ENCODE results near the gene NXN.
"Not testable (repeated sequence)": the region's sequence is repeated elsewhere in the genome, so short reads cannot be mapped to it uniquely, and the experiment has no call there.

- not testable (repeated sequence) for TF ChIP-seq POLR2A (IDR thresholded peaks at IDR 0.05; ENCODE audit: low read depth, low read length); POLR2AphosphoS5 (IDR thresholded peaks at IDR 0.05; ENCODE audit: low read depth, low read length); TAF1 (IDR thresholded peaks at IDR 0.05; ENCODE audit: borderline replicate concordance, low read depth, low read length)
Measured at GRCh38 chr17:835721-836120, 143.9 kb downstream of the NXN start.
